ENCODE results near the gene GRIN1.

GRCh38 chr9:137143459-137143858, 4.5 kb downstream of the GRIN1 start:
- TF ChIP-seq TAF1 (IDR thresholded peaks at IDR 0.05; ENCODE audit: low read depth, low read length) = no peak
- TF ChIP-seq POLR2A (IDR thresholded peaks at IDR 0.05; ENCODE audit: low read depth, low read length) = no peak
- TF ChIP-seq SPI1 (IDR thresholded peaks at IDR 0.05; ENCODE audit: low read depth, low read length) = no peak
